Caco-2 (cell line): ENCODE results near the gene BCOR. TPM values are rescaled to one million over a fixed set of nuclear protein-coding genes. Genes with fewer than 3 reads are reported as not detected.

ENCODE experiments used
- BruUV-seq: library from RNA; stranded (reverse); fragments of 400-500 nt; replicated peaks from 2 replicates; lab custom pipeline; 2021; lab: Mats Ljungman, UMichigan
- CTCF ChIA-PET: fragments of 300-600 bp; sonication (Branson Sonifier 250); formaldehyde crosslinking; loops from one replicate; lab custom pipeline; 2022; ENCODE audit warnings: antibody characterized with exemption; lab: Charles Lee
- POLR2A ChIA-PET: fragments of 300-600 bp; sonication (Branson Sonifier 250); formaldehyde crosslinking; loops from one replicate; lab custom pipeline; 2022; ENCODE audit warnings: antibody characterized with exemption; lab: Charles Lee
- DNase-seq, 2 experiments: peaks; one replicate each; pipeline versions ENCODE4 v3.0.0 to v3.0.0-alpha.2; 2020 to 2022
- H3K27me3 ChIP-seq: replicated peaks from 2 replicates; pipeline ENCODE4 v1.6.0; 2011; ENCODE audit warnings: low read length; ENCODE audit not compliant: control insufficient read depth, insufficient read depth
- H3K36me3 ChIP-seq: 2 replicates; pipeline ENCODE4 v1.5.1; 2011; ENCODE audit warnings: low read length; ENCODE audit not compliant: control insufficient read depth, insufficient read depth
- H3K4me1 ChIP-seq: fragments of 250-450 bp; sonication (Bioruptor Pico); 2 replicates; pipeline ENCODE4 v1.5.1; 2020; ENCODE audit warnings: mild to moderate bottlenecking
- H3K4me3 ChIP-seq: 2 replicates; pipeline ENCODE4 v1.5.1; 2011; ENCODE audit warnings: low read depth, mild to moderate bottlenecking, control low read depth, low read length
- H3K9me3 ChIP-seq: fragments of 250-450 bp; sonication (Bioruptor Pico); 2 replicates; pipeline ENCODE4 v1.5.1; 2020; ENCODE audit warnings: mild to moderate bottlenecking, moderate library complexity
- H3K27ac Mint-ChIP-seq: one replicate; pipeline ENCODE4 v1.8.0; 2022; ENCODE audit warnings: mixed read lengths; ENCODE audit not compliant: unreplicated experiment
- H3K27me3 Mint-ChIP-seq: one replicate; pipeline ENCODE4 v1.8.0; 2022; ENCODE audit warnings: mixed read lengths; ENCODE audit not compliant: insufficient read depth, unreplicated experiment
- H3K36me3 Mint-ChIP-seq: one replicate; pipeline ENCODE4 v1.8.0; 2022; ENCODE audit warnings: mild to moderate bottlenecking, mixed read lengths; ENCODE audit not compliant: insufficient read depth, unreplicated experiment
- H3K4me1 Mint-ChIP-seq: one replicate; pipeline ENCODE4 v1.8.0; 2022; ENCODE audit warnings: low read depth, mixed read lengths; ENCODE audit not compliant: unreplicated experiment
- H3K4me3 Mint-ChIP-seq: one replicate; pipeline ENCODE4 v1.8.0; 2022; ENCODE audit warnings: mild to moderate bottlenecking, moderate library complexity, mixed read lengths; ENCODE audit not compliant: unreplicated experiment
- H3K9me3 Mint-ChIP-seq: one replicate; pipeline ENCODE4 v1.8.0; 2022; ENCODE audit warnings: mixed read lengths; ENCODE audit not compliant: unreplicated experiment
- intact Hi-C: fragments of 100-400 bp; cut with micrococcal nuclease; formaldehyde crosslinking; loops from one replicate; pipeline ENCODE4 v1.10.0; 2022; ENCODE audit not compliant: unreplicated experiment
- total RNA-seq: library from RNA; stranded (reverse); gene quantifications from 2 replicates; pipeline ENCODE4 v1.2.3, GENCODE V29; 2022
- TF ChIP-seq, protein P1 (sequence below), 2 experiments: fragments of 200-600 bp in 1 of 2; IDR thresholded peaks; 1 replicate in 1 of 2; 2 replicates in 1 of 2; pipeline versions ENCODE4 v1.5.1 to v1.8.0; 2011 to 2022; ENCODE audit warnings: antibody characterized with exemption in 1 of 2, control low read depth in 1 of 2, inconsistent platforms in 1 of 2, low read depth in 1 of 2, low read length in 1 of 2, mild to moderate bottlenecking in 1 of 2, moderate library complexity in 1 of 2; ENCODE audit not compliant: insufficient read depth in 1 of 2, severe bottlenecking in 1 of 2, unreplicated experiment in 1 of 2

The BCOR gene
- total RNA-seq, 1 experiment from 2014 or later: 16.2 TPM

DNA sequence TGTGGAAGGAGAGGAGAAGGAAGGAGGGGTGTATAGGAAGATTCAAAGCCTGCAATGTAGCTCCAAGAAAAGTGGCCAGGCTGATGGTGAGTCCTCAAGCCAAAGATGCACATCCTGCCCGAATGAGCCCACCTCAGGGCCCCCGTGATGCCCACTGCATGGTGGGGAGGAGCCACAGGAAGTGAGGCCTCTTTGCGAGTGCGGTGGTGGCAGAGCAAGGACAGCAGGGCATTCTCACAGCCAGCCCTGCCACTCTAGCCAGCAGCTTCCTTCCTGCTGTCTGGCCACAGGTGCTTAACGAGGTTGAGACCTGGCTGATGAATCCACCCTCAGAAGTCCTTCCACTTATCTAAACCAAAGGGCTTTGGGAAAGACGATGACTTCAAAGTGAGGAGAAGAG lies 55.8 kb downstream of the BCOR start:
- ChIA-PET POLR2A (no interaction called here), CTCF (no interaction called here)
- H3K9me3 Mint-ChIP-seq: no peaks in the 10 kb centered on the region
- TF ChIP-seq, protein P1, sequence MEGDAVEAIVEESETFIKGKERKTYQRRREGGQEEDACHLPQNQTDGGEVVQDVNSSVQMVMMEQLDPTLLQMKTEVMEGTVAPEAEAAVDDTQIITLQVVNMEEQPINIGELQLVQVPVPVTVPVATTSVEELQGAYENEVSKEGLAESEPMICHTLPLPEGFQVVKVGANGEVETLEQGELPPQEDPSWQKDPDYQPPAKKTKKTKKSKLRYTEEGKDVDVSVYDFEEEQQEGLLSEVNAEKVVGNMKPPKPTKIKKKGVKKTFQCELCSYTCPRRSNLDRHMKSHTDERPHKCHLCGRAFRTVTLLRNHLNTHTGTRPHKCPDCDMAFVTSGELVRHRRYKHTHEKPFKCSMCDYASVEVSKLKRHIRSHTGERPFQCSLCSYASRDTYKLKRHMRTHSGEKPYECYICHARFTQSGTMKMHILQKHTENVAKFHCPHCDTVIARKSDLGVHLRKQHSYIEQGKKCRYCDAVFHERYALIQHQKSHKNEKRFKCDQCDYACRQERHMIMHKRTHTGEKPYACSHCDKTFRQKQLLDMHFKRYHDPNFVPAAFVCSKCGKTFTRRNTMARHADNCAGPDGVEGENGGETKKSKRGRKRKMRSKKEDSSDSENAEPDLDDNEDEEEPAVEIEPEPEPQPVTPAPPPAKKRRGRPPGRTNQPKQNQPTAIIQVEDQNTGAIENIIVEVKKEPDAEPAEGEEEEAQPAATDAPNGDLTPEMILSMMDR (IDR thresholded peaks at IDR 0.05; ENCODE audit: insufficient read depth in 1 of 2, low read depth in 1 of 2, low read length in 1 of 2, severe bottlenecking in 1 of 2, unreplicated experiment in 1 of 2): no peak
- no peaks in the 10 kb centered on the region for H3K27me3 ChIP-seq
- intact Hi-C loops: no loop called here
- H3K4me1 Mint-ChIP-seq: peaks cover 6% of the 10 kb centered on the region
- H3K4me3 ChIP-seq: no peak overlapping the region
- H3K9me3 ChIP-seq: no peaks in the 10 kb centered on the region
- no peaks in the 10 kb centered on the region for H3K27me3 Mint-ChIP-seq
- H3K27ac Mint-ChIP-seq: no peak overlapping the region
- DNase-seq: no peak
- H3K4me1 ChIP-seq: no peaks in the 10 kb centered on the region
- H3K4me3 Mint-ChIP-seq: no peak overlapping the region
- H3K36me3 Mint-ChIP-seq: no peaks in the 10 kb centered on the region
- BruUV-seq: no TSS peak
- H3K36me3 ChIP-seq: no peaks in the 10 kb centered on the region

DNA sequence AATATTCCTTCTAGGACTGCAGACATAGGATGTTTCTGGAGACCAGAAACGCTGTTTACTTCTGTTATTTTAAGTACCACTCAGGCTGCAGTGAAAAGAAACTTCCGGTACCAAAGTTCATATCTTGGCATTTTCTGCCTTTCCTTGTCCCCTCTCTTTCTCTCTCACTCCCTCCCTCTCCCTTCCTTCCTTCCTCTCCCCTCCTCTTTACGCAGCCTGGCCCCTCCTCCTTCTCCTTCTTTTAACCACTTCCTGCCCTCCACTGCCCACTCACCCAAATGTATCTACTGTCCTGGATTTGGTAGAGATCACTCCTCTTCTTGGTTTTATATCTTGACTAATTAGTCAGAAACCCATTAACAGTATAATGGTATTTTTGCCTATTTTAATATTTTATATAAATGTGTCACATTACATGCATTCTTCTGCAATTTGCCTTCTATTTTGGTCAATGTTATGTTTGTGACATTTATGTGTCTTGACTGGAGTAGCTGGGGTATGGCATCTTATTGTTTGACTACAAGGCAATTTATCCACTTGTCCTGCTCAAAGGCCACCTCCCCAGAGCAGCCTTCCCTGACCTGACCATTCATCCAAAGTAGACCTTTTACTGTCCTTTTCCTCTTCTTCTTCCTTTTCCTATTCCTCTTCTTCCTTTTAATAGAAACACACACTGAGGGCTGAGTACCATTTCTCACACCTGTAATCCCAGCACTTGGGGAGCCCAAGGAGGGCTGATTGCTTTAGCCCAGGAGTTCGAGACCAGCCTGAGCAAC lies 56.9 kb downstream of the BCOR start:
- no peaks in the 10 kb centered on the region for H3K36me3 ChIP-seq
- no peaks in the 10 kb centered on the region for H3K9me3 ChIP-seq
- ChIA-PET POLR2A (no interaction called here), CTCF (no interaction called here)
- Mint-ChIP-seq H3K27me3 (no peaks in the 10 kb centered on the region), H3K27ac (no peak overlapping the region), H3K4me3 (no peak overlapping the region), H3K36me3 (no peaks in the 10 kb centered on the region), H3K4me1 (peaks cover 6% of the 10 kb centered on the region), H3K9me3 (no peaks in the 10 kb centered on the region)
- intact Hi-C loops: no loop called here
- H3K4me1 ChIP-seq: no peaks in the 10 kb centered on the region
- no peak overlapping the region for H3K4me3 ChIP-seq
- TF ChIP-seq, protein P1 (IDR thresholded peaks at IDR 0.05; ENCODE audit: insufficient read depth in 1 of 2, low read depth in 1 of 2, low read length in 1 of 2, severe bottlenecking in 1 of 2, unreplicated experiment in 1 of 2): no peak
- DNase-seq: no peak
- no TSS peak for BruUV-seq
- no peaks in the 10 kb centered on the region for H3K27me3 ChIP-seq

DNA sequence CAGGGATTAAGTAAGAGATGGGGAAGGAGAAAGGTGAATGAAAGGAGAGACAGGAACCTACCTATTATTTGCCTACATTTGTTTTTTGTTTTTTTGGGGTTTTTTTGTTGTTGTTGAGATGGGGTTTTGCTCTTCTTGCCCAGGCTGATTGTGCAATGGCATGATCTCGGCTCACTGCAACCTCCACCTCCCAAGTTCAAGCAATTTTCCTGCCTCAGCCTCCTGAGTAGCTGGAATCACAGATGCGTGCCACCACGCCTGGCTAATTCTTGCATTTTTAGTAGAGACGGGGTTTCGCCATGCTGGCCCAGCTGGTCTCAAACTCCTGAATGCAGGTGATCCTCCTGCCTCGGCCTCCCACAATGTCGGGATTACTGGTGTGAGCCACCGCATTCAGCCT lies 57.9 kb downstream of the BCOR start:
- Mint-ChIP-seq H3K4me1 (peaks cover 6% of the 10 kb centered on the region), H3K4me3 (no peak overlapping the region), H3K36me3 (no peaks in the 10 kb centered on the region), H3K27me3 (no peaks in the 10 kb centered on the region), H3K9me3 (no peaks in the 10 kb centered on the region), H3K27ac (no peak overlapping the region)
- Histone ChIP-seq H3K9me3 (no peaks in the 10 kb centered on the region), H3K4me3 (no peak overlapping the region), H3K36me3 (no peaks in the 10 kb centered on the region), H3K27me3 (no peaks in the 10 kb centered on the region), H3K4me1 (no peaks in the 10 kb centered on the region)
- intact Hi-C loops: no loop called here
- BruUV-seq: no TSS peak
- CTCF ChIA-PET: no interaction called here
- TF ChIP-seq, protein P1 (IDR thresholded peaks at IDR 0.05; ENCODE audit: insufficient read depth in 1 of 2, low read depth in 1 of 2, low read length in 1 of 2, severe bottlenecking in 1 of 2, unreplicated experiment in 1 of 2): no peak
- no peak for DNase-seq
- POLR2A ChIA-PET: no interaction called here
